Adrenal gland (tissue), 12 donors: ENCODE data around the gene ACVR1B. TPM values are rescaled to one million over a fixed set of nuclear protein-coding genes. Genes with fewer than 3 reads are reported as not detected.

Experiments used
- DNase-seq, 7 donors: peaks; one replicate each; pipeline ENCODE4 v3.0.0-alpha.2; 2019 to 2020
- H3K27ac ChIP-seq, 5 donors: fragments of 200-600 bp; sonication (generic) in 4 of 5; 1 replicate in 3 of 5; 2 replicates in 2 of 5; pipeline versions ENCODE4 v1.5.1 to v1.8.0; 2016 to 2020; ENCODE audit warnings: mild to moderate bottlenecking in 1 of 5
- H3K27me3 ChIP-seq: fragments of 200-600 bp; 2 replicates; pipeline ENCODE4 v1.8.0; 2021
- H3K36me3 ChIP-seq, 2 donors: fragments of 200-600 bp; replicated peaks in 1 of 2; 1 replicate in 1 of 2; 2 replicates in 1 of 2; pipeline versions ENCODE4 v1.5.1 to v1.8.0; 2018 to 2022
- H3K4me1 ChIP-seq, 2 donors: fragments of 200-600 bp; replicated peaks in 1 of 2; 1 replicate in 1 of 2; 2 replicates in 1 of 2; pipeline versions ENCODE4 v1.5.1 to v1.8.0; 2018 to 2021
- H3K4me3 ChIP-seq, 4 donors: fragments of 200-600 bp; sonication (generic) in 3 of 4; one replicate each; pipeline ENCODE4 v1.5.1; 2016 to 2018
- H3K9me3 ChIP-seq, 3 donors: fragments of 200-600 bp; sonication (generic) in 1 of 3; replicated peaks in 1 of 3; 1 replicate in 2 of 3; 2 replicates in 1 of 3; pipeline versions ENCODE4 v1.5.1 to v1.8.0; 2016 to 2021
- POLR2A ChIP-seq, 2 donors: fragments of 450-650 bp; IDR thresholded peaks; one replicate each; pipeline ENCODE4 v1.6.1; 2017; ENCODE audit warnings: antibody characterized with exemption in 2 of 2, mild to moderate bottlenecking in 2 of 2, moderate library complexity in 1 of 2
- WGBS, 4 donors: extraction: QIAGEN DNeasy Blood & Tissue Kit in 2 of 4; methylation state at CpG; one replicate each; pipeline versions ENCODE4 v1.1.5 to v1.1.7; 2013 to 2017; 5-methylcytosine and 5-hydroxymethylcytosine counted together
- intact Hi-C, 2 donors: fragments of 100-400 bp; cut with DNase I; formaldehyde crosslinking; loops; one replicate each; pipeline versions ENCODE4 v1.14.1 to v1.15.0; 2022 to 2023
- polyA plus RNA-seq, 3 donors: library from polyadenylated mRNA; stranded (reverse); fragments of 200-250 nt in 2 of 3; fragments of 350-450 nt in 1 of 3; fragmentation: Illumina TruSeq in 1 of 3; extraction: RNeasy Lipid Tissue Mini Kit (QIAGEN cat#74804) in 1 of 3; gene quantifications; one replicate each; pipeline ENCODE4 v1.2.3, GENCODE V29; 2013 to 2014
- total RNA-seq, 9 donors: library from RNA; depleted of rRNA in 4 of 9; stranded (reverse); fragments of >200 nt in 4 of 9; fragments of 120-200 nt in 1 of 9; fragmentation: NEBNext Ultra II Directional in 1 of 9; extraction: Animal tissue kit (Norgen Biotek cat#: 25700) in 1 of 9; gene quantifications; one replicate each; pipeline versions ENCODE4 v1.1.0 to v1.2.4, GENCODE V29; 2013 to 2023
- TF ChIP-seq, protein P1 (sequence below), 6 experiments: fragments of 450-650 bp in 4 of 6; fragments of 200-600 bp in 2 of 6; sonication (generic) in 1 of 6; IDR thresholded peaks; 1 replicate in 5 of 6; 2 replicates in 1 of 6; pipeline versions ENCODE4 v1.5.1 to v1.8.0; 2016 to 2021; ENCODE audit warnings: antibody characterized with exemption in 6 of 6, mild to moderate bottlenecking in 2 of 6, moderate library complexity in 1 of 6
- donor health status: healthy with polysubstance abuse.
- donor health status: Bipolar disorder and iron deficiency.
- donor health status: DM: yes; HTN: yes; CAD: no.
- donor health status: DM: no; HTN: no; CAD: no.
- donor health status: DM: no; HTN: no; CAD: no.
- donor health status: DM: yes; HTN: yes; CAD: no.

ACVR1B gene
- total and polyA plus RNA-seq, 12 donors = 6.3 to 26.3 (median 13.9) TPM

DNA sequence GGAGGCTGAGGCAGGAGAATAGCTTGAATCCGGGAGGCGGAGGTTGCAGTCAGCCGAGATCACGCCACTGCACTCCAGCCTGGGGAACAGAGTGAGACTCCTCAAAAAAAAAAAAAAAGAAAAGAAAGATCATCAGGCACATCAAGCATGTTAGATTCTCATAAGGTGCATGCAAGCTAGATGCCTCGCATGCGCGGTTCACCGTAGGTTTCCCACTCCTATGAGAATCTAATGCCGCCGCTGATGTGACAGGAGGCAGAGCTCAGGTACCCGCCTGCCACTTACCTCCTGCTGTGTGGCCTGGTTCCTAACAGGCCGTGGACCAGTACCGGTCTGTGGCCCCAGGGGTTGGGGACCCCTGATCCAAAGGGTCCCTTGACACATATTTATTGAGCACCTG, 7.0 kb downstream of the ACVR1B start:
- intact Hi-C loops = no loop called here
- Histone ChIP-seq H3K27ac (peak overlapping the region in 1 of 5 donors; percentile 60), H3K36me3 (no peaks in the 10 kb centered on the region), H3K9me3 (no peaks in the 10 kb centered on the region), H3K27me3 (no peaks in the 10 kb centered on the region), H3K4me3 (no peak overlapping the region), H3K4me1 (peaks cover 11 to 69% of the 10 kb centered on the region in 2 donors)
- 96 to 100% (median 97%) methylated on average over 11 to 13 of the region's 13 CpGs for WGBS, 4 donors
- DNase-seq = peak in 1 of 7 donors; percentile 45
- TF ChIP-seq, protein P1, sequence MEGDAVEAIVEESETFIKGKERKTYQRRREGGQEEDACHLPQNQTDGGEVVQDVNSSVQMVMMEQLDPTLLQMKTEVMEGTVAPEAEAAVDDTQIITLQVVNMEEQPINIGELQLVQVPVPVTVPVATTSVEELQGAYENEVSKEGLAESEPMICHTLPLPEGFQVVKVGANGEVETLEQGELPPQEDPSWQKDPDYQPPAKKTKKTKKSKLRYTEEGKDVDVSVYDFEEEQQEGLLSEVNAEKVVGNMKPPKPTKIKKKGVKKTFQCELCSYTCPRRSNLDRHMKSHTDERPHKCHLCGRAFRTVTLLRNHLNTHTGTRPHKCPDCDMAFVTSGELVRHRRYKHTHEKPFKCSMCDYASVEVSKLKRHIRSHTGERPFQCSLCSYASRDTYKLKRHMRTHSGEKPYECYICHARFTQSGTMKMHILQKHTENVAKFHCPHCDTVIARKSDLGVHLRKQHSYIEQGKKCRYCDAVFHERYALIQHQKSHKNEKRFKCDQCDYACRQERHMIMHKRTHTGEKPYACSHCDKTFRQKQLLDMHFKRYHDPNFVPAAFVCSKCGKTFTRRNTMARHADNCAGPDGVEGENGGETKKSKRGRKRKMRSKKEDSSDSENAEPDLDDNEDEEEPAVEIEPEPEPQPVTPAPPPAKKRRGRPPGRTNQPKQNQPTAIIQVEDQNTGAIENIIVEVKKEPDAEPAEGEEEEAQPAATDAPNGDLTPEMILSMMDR (IDR thresholded peaks at IDR 0.05) = no peak
- TF ChIP-seq POLR2A (IDR thresholded peaks at IDR 0.05) = no peak

GRCh38 chr12:51959211-51959610, 7.7 kb downstream of the ACVR1B start:
- H3K27me3 ChIP-seq = no peaks in the 10 kb centered on the region
- no peaks in the 10 kb centered on the region for H3K9me3 ChIP-seq
- intact Hi-C loops = no loop called here
- H3K4me3 ChIP-seq = no peak overlapping the region
- DNase-seq = peak in 5 of 7 donors; percentile 29 to 66 (median 39)
- TF ChIP-seq POLR2A (IDR thresholded peaks at IDR 0.05) = no peak
- TF ChIP-seq, protein P1 (IDR thresholded peaks at IDR 0.05) = no peak
- 37 to 92% (median 63%) methylated on average over 1 to 3 of the region's 3 CpGs for WGBS, 4 donors
- H3K36me3 ChIP-seq = no peaks in the 10 kb centered on the region
- peaks cover 9 to 62% of the 10 kb centered on the region in 2 donors for H3K4me1 ChIP-seq
- peak overlapping the region in 1 of 5 donors; percentile 60 for H3K27ac ChIP-seq

DNA sequence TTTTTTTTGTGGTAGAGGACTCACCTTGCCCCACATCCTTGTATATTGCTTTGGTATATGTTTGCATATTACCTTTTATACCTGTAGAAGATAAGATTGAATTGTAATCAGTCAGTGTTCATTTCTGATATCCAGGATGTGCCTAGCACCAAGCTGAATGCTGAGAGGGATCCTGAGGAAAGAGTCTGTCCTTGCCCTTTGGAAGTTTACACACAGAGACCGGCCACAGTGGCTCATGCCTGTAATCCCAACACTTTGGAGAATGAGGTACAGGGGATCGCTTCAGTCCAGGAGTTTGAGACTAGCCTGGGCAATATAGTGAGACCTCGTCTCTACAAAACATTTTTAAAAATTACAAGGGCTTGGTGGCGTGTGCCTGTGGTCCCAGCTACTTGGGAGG, 8.4 kb downstream of the ACVR1B start:
- WGBS, 4 donors = 88 to 95% (median 89%) methylated on average over 4 of the region's 4 CpGs
- Histone ChIP-seq H3K36me3 (no peaks in the 10 kb centered on the region), H3K27ac (no peak overlapping the region), H3K4me3 (no peak overlapping the region), H3K4me1 (peaks cover 2 to 55% of the 10 kb centered on the region in 2 donors), H3K9me3 (no peaks in the 10 kb centered on the region), H3K27me3 (no peaks in the 10 kb centered on the region)
- DNase-seq = no peak
- no peak for TF ChIP-seq POLR2A (IDR thresholded peaks at IDR 0.05)
- TF ChIP-seq, protein P1 (IDR thresholded peaks at IDR 0.05) = no peak
- intact Hi-C loops = no loop called here

- 60 to 78% (median 69%) methylated on average over 1 of the region's 1 CpG for WGBS, 4 donors
- TF ChIP-seq POLR2A (IDR thresholded peaks at IDR 0.05) = no peak
- TF ChIP-seq, protein P1 (IDR thresholded peaks at IDR 0.05) = no peak
- Histone ChIP-seq H3K9me3 (no peaks in the 10 kb centered on the region), H3K27ac (peak overlapping the region in 1 of 5 donors; percentile 19), H3K36me3 (no peaks in the 10 kb centered on the region), H3K4me1 (peaks cover 0 to 49% of the 10 kb centered on the region in 2 donors), H3K27me3 (no peaks in the 10 kb centered on the region), H3K4me3 (no peak overlapping the region)
- intact Hi-C loops = no loop called here
- no peak for DNase-seq
Measured at GRCh38 chr12:51960488-51960887, 9.0 kb downstream of the ACVR1B start.
